WERI-Rb-1 (cell line): ENCODE data around the gene ANKRD42.

Experiments used
- DNase-seq: peaks from one replicate; pipeline ENCODE4 v3.0.0-alpha.2; 2020
- H3K27ac ChIP-seq: fragments of 250-450 bp; sonication (Bioruptor Pico); 2 replicates; pipeline ENCODE4 v1.5.1; 2020; ENCODE audit warnings: mild to moderate bottlenecking, moderate library complexity
- H3K27me3 ChIP-seq: fragments of 250-450 bp; sonication (Bioruptor Pico); 2 replicates; pipeline ENCODE4 v1.5.1; 2021; ENCODE audit warnings: mild to moderate bottlenecking, low read depth, moderate library complexity; ENCODE audit not compliant: insufficient read depth, severe bottlenecking
- H3K36me3 ChIP-seq: fragments of 250-450 bp; sonication (Bioruptor Pico); 2 replicates; pipeline ENCODE4 v1.5.1; 2020; ENCODE audit warnings: mild to moderate bottlenecking, moderate library complexity
- H3K4me3 ChIP-seq: 2 replicates; pipeline ENCODE4 v1.5.1; 2011; ENCODE audit warnings: low read depth, mild to moderate bottlenecking, control low read depth, low read length
- H3K9me3 ChIP-seq: fragments of 250-450 bp; sonication (Bioruptor Pico); 2 replicates; pipeline ENCODE4 v1.5.1; 2021; ENCODE audit warnings: mild to moderate bottlenecking, moderate library complexity; ENCODE audit not compliant: severe bottlenecking
- CTCF ChIP-seq: IDR thresholded peaks from 2 replicates; pipeline ENCODE4 v1.5.1; 2011; ENCODE audit warnings: low read depth, mild to moderate bottlenecking, control low read depth, inconsistent platforms, low read length

The ANKRD42 gene

GRCh38 chr11:83168756-83169155, 24.8 kb upstream of the ANKRD42 start:
- no peak overlapping the region for H3K4me3 ChIP-seq
- TF ChIP-seq CTCF: no peak

GRCh38 chr11:83170865-83171264, 22.6 kb upstream of the ANKRD42 start:
- DNase-seq: no peak
- Histone ChIP-seq H3K27ac (no peak overlapping the region), H3K27me3 (no peaks in the 10 kb centered on the region), H3K36me3 (peaks cover 95% of the 10 kb centered on the region), H3K4me3 (no peak overlapping the region), H3K9me3 (no peaks in the 10 kb centered on the region)
- no peak for TF ChIP-seq CTCF

More at GRCh38 chr11:83168756-83169155, 24.8 kb upstream of the ANKRD42 start:
- H3K36me3 ChIP-seq: peaks cover 94% of the 10 kb centered on the region
- no peak overlapping the region for H3K27ac ChIP-seq
- no peaks in the 10 kb centered on the region for H3K9me3 ChIP-seq
- DNase-seq: no peak
- no peaks in the 10 kb centered on the region for H3K27me3 ChIP-seq

GRCh38 chr11:83172551-83172950, 21.0 kb upstream of the ANKRD42 start:
- H3K27ac ChIP-seq: no peak overlapping the region
- no peak for DNase-seq
- H3K9me3 ChIP-seq: no peaks in the 10 kb centered on the region
- H3K27me3 ChIP-seq: no peaks in the 10 kb centered on the region
- H3K36me3 ChIP-seq: peaks cover 92% of the 10 kb centered on the region
- no peak for TF ChIP-seq CTCF
- H3K4me3 ChIP-seq: no peak overlapping the region

GRCh38 chr11:83174008-83174407, 19.5 kb upstream of the ANKRD42 start:
- no peak overlapping the region for H3K4me3 ChIP-seq
- no peaks in the 10 kb centered on the region for H3K9me3 ChIP-seq
- H3K36me3 ChIP-seq: peaks cover 89% of the 10 kb centered on the region
- no peak overlapping the region for H3K27ac ChIP-seq
- DNase-seq: no peak
- no peak for TF ChIP-seq CTCF
- no peaks in the 10 kb centered on the region for H3K27me3 ChIP-seq

- no peak for TF ChIP-seq CTCF
- no peak overlapping the region for H3K27ac ChIP-seq
- H3K9me3 ChIP-seq: no peaks in the 10 kb centered on the region
- peaks cover 86% of the 10 kb centered on the region for H3K36me3 ChIP-seq
- no peak for DNase-seq
- no peaks in the 10 kb centered on the region for H3K27me3 ChIP-seq
- no peak overlapping the region for H3K4me3 ChIP-seq
These were observed 17.7 kb upstream of the ANKRD42 start for GRCh38 chr11:83175815-83176214.

- no peak overlapping the region for H3K4me3 ChIP-seq
- TF ChIP-seq CTCF: no peak
- H3K27me3 ChIP-seq: no peaks in the 10 kb centered on the region
- H3K36me3 ChIP-seq: peaks cover 86% of the 10 kb centered on the region
- H3K9me3 ChIP-seq: no peaks in the 10 kb centered on the region
- H3K27ac ChIP-seq: no peak overlapping the region
- DNase-seq: no peak
These were observed 11.7 kb upstream of the ANKRD42 start for GRCh38 chr11:83181815-83182214.
